Smooth muscle cell (in vitro differentiated cells): ENCODE results near the gene PLA2G4E. TPM values are rescaled to one million over a fixed set of nuclear protein-coding genes. Genes with fewer than 3 reads are reported as not detected.

ENCODE experiments used
- DNase-seq: peaks from one replicate; lab custom pipeline; 2025; ENCODE audit not compliant: unreplicated experiment; lab: John Stamatoyannopoulos, UW
- H2AFZ ChIP-seq: fragments of 200-600 bp; sonication (generic); 2 replicates; pipeline ENCODE4 v1.6.0; 2016; ENCODE audit warnings: antibody characterized with exemption, low read depth, mild to moderate bottlenecking
- H3F3A ChIP-seq: fragments of 200-600 bp; sonication (generic); 2 replicates; pipeline ENCODE4 v1.6.0; 2017; ENCODE audit warnings: antibody characterized with exemption, low read depth
- H3K27ac ChIP-seq: fragments of 200-600 bp; sonication (generic); 2 replicates; pipeline ENCODE4 v1.5.1; 2016; ENCODE audit warnings: low read depth, mild to moderate bottlenecking
- H3K27me3 ChIP-seq: fragments of 200-600 bp; sonication (generic); 2 replicates; pipeline ENCODE4 v1.6.1; 2016; ENCODE audit warnings: low read depth, mild to moderate bottlenecking
- H3K36me3 ChIP-seq: fragments of 200-600 bp; sonication (generic); 2 replicates; pipeline ENCODE4 v1.5.1; 2016; ENCODE audit warnings: low read depth
- H3K4me1 ChIP-seq: fragments of 200-600 bp; sonication (generic); 2 replicates; pipeline ENCODE4 v1.5.1; 2016; ENCODE audit warnings: low read depth
- H3K4me2 ChIP-seq: fragments of 200-600 bp; sonication (generic); 2 replicates; pipeline ENCODE4 v1.6.0; 2016; ENCODE audit warnings: mild to moderate bottlenecking
- H3K4me3 ChIP-seq: fragments of 200-600 bp; sonication (generic); 2 replicates; pipeline ENCODE4 v1.5.1; 2016; ENCODE audit warnings: mild to moderate bottlenecking
- H3K79me2 ChIP-seq: fragments of 200-600 bp; sonication (generic); 2 replicates; pipeline ENCODE4 v1.6.0; 2016; ENCODE audit warnings: low read depth, mild to moderate bottlenecking
- H3K9ac ChIP-seq: fragments of 200-600 bp; sonication (generic); 2 replicates; pipeline ENCODE4 v1.6.0; 2016; ENCODE audit warnings: low read depth
- H3K9me3 ChIP-seq: fragments of 200-600 bp; sonication (generic); replicated peaks from 2 replicates; pipeline ENCODE4 v1.5.1; 2016; ENCODE audit warnings: low read depth
- H4K20me1 ChIP-seq: fragments of 200-600 bp; sonication (generic); 2 replicates; pipeline ENCODE4 v1.6.0; 2016; ENCODE audit warnings: low read depth
- WGBS: methylation state at CpG from one replicate; pipeline ENCODE4 v1.1.7; 2016; ENCODE audit warnings: low lambda C conversion rate; 5-methylcytosine and 5-hydroxymethylcytosine counted together
- polyA plus RNA-seq: library from polyadenylated mRNA; unstranded; fragments of >200 nt; fragmentation: Nextera tagmentation; extraction: Ambion mirVana; gene quantifications from 2 replicates; pipeline ENCODE4 v1.2.1, GENCODE V29; 2016
- total RNA-seq: library from RNA; depleted of rRNA; stranded (reverse); fragments of >200 nt; gene quantifications from 2 replicates; pipeline ENCODE4 v1.2.3, GENCODE V29; 2014
- TF ChIP-seq, protein P1 (sequence below): fragments of 200-600 bp; sonication (generic); IDR thresholded peaks from 2 replicates; pipeline ENCODE4 v1.5.1; 2017; ENCODE audit warnings: borderline replicate concordance, mild to moderate bottlenecking, antibody characterized with exemption; ENCODE audit not compliant: insufficient read depth, poor library complexity, severe bottlenecking

The PLA2G4E gene
- total and polyA plus RNA-seq, 2 experiments from 2014 or later, result 1.6 TPM; not detected in 1

DNA sequence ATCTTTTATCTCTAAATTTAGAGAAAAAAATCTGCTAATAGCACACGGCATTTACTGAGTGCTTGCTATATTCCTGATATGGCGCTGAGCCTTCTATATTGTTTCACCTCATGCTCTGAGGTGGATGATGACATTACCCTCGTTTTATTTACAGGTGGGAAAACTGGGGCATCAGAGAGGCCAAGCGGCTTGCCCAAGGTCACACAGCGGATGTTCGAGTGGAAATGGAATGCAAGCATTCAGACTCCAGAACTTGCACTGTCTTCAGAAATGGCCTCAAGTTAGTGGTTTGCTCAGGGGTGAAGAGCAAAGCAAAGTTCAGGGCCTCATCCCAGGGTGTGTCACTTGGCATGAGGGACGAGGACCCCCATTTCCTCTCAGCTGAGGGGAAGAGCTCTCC lies 65.7 kb downstream of the PLA2G4E start:
- Histone ChIP-seq H3K4me2 (no peak overlapping the region), H3K27me3 (no peaks in the 10 kb centered on the region), H3K4me3 (no peak overlapping the region), H3K9me3 (no peaks in the 10 kb centered on the region), H3F3A (no peaks in the 10 kb centered on the region), H3K9ac (no peak overlapping the region), H4K20me1 (peaks cover 53% of the 10 kb centered on the region), H2AFZ (no peak overlapping the region), H3K27ac (no peak overlapping the region), H3K36me3 (peaks cover 6% of the 10 kb centered on the region), H3K79me2 (peaks cover 23% of the 10 kb centered on the region), H3K4me1 (no peaks in the 10 kb centered on the region)
- 94% methylated on average over 7 of the region's 7 CpGs for WGBS
- DNase-seq, result no peak
- TF ChIP-seq, protein P1, sequence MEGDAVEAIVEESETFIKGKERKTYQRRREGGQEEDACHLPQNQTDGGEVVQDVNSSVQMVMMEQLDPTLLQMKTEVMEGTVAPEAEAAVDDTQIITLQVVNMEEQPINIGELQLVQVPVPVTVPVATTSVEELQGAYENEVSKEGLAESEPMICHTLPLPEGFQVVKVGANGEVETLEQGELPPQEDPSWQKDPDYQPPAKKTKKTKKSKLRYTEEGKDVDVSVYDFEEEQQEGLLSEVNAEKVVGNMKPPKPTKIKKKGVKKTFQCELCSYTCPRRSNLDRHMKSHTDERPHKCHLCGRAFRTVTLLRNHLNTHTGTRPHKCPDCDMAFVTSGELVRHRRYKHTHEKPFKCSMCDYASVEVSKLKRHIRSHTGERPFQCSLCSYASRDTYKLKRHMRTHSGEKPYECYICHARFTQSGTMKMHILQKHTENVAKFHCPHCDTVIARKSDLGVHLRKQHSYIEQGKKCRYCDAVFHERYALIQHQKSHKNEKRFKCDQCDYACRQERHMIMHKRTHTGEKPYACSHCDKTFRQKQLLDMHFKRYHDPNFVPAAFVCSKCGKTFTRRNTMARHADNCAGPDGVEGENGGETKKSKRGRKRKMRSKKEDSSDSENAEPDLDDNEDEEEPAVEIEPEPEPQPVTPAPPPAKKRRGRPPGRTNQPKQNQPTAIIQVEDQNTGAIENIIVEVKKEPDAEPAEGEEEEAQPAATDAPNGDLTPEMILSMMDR, result no peak

DNA sequence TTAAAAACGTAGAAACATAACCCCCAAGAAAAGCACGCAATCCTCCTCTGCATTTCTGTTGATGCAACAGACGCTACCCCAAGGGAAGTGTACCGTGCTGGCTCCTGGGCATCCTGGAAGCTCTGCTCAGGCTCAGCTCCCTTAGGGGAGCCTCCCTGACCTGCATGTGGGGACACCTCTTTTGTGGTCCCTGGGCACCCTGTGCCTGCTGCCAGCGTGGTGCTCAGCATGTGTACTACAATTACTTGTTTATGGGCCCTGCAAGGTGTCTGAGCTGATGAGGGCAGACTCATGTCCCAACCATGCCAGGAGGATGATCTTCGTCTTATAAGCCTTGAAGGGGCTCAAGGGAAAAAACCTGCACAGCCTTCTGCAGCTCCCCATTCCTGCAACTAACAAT lies 66.8 kb downstream of the PLA2G4E start:
- peaks cover 17% of the 10 kb centered on the region for H3K79me2 ChIP-seq
- no peaks in the 10 kb centered on the region for H3K9me3 ChIP-seq
- H3F3A ChIP-seq, result no peaks in the 10 kb centered on the region
- no peak for DNase-seq
- WGBS, result 89% methylated on average over 6 of the region's 6 CpGs
- TF ChIP-seq, protein P1, result no peak
- H3K4me1 ChIP-seq, result no peaks in the 10 kb centered on the region
- H3K4me2 ChIP-seq, result no peak overlapping the region
- H4K20me1 ChIP-seq, result peaks cover 56% of the 10 kb centered on the region
- H2AFZ ChIP-seq, result no peak overlapping the region
- H3K27me3 ChIP-seq, result no peaks in the 10 kb centered on the region
- H3K36me3 ChIP-seq, result peaks cover 6% of the 10 kb centered on the region
- no peak overlapping the region for H3K4me3 ChIP-seq
- no peak overlapping the region for H3K9ac ChIP-seq
- H3K27ac ChIP-seq, result no peak overlapping the region

DNA sequence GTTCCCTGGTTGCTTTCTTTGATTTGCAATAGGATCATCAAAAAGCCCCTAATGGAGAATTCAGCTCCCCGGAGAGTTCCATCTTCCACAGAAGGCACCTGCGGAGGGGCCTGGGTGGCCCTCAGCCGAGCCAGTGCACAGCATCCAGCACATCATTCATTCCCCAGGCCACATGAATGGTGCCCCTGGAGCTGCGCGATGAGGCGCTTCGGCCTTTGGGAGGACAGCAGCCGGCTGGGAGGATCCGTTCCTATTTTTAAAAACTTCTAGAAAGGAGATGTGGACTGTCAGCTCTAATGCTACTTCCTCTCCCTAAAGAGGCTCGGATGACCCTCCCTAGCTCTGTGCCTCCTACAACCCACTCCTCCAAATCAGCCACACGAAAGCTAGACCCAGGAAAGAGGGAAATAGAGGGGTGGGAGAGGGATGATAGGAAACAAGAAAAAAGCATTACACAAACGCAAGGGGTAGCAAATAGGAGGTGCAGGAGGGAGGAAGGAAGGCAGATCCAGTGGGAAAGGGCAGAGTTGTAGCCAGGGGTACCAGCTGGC lies 68.8 kb downstream of the PLA2G4E start:
- WGBS, result 98% methylated on average over 12 of the region's 12 CpGs
- peaks cover 12% of the 10 kb centered on the region for H3K79me2 ChIP-seq

More for the DNA sequence above, 68.8 kb downstream of the PLA2G4E start:
- Histone ChIP-seq H3F3A (no peaks in the 10 kb centered on the region), H3K4me3 (no peak overlapping the region), H3K4me1 (no peaks in the 10 kb centered on the region), H3K27ac (no peak overlapping the region), H3K36me3 (peaks cover 6% of the 10 kb centered on the region), H3K4me2 (no peak overlapping the region), H3K27me3 (no peaks in the 10 kb centered on the region), H3K9me3 (no peaks in the 10 kb centered on the region), H2AFZ (no peak overlapping the region), H4K20me1 (peaks cover 41% of the 10 kb centered on the region), H3K9ac (no peak overlapping the region)
- DNase-seq, result no peak
- TF ChIP-seq, protein P1, result no peak
